CD14-positive monocyte (primary cell): ENCODE data around the gene ZNF292. TPM values are rescaled to one million over a fixed set of nuclear protein-coding genes. Genes with fewer than 3 reads are reported as not detected.

ENCODE experiments used
- DNase-seq, 3 donors: peaks; one replicate each; pipeline ENCODE4 v3.0.0-alpha.2; 2011 to 2022
- H2AFZ ChIP-seq: 2 replicates; pipeline ENCODE4 v1.6.0; 2012; ENCODE audit warnings: mild to moderate bottlenecking, low read depth, low read length, inconsistent platforms; ENCODE audit not compliant: insufficient read depth, poor library complexity, severe bottlenecking
- H3K27ac ChIP-seq, 2 donors: 1 replicate in 1 of 2; 2 replicates in 1 of 2; pipeline ENCODE4 v1.5.1; 2012 to 2013; ENCODE audit warnings: low read length in 2 of 2, control low read depth in 1 of 2, inconsistent platforms in 1 of 2, low read depth in 1 of 2, mild to moderate bottlenecking in 1 of 2
- H3K27me3 ChIP-seq, 2 donors: one replicate each; pipeline versions ENCODE4 v1.6.0 to v1.6.1; 2011 to 2013; ENCODE audit warnings: low read length in 2 of 2; ENCODE audit not compliant: control insufficient read depth in 2 of 2, insufficient read depth in 2 of 2
- H3K36me3 ChIP-seq, 2 donors: replicated peaks in 1 of 2; 1 replicate in 1 of 2; 2 replicates in 1 of 2; pipeline versions ENCODE4 v1.5.1 to v1.6.1; 2012 to 2013; ENCODE audit warnings: low read length in 2 of 2, control low read depth in 1 of 2, inconsistent platforms in 1 of 2, mild to moderate bottlenecking in 1 of 2; ENCODE audit not compliant: insufficient read depth in 2 of 2, control insufficient read depth in 1 of 2
- H3K4me1 ChIP-seq, 2 donors: 1 replicate in 1 of 2; 2 replicates in 1 of 2; pipeline versions ENCODE4 v1.5.1 to v1.6.1; 2012 to 2013; ENCODE audit warnings: low read length in 2 of 2, control low read depth in 1 of 2, inconsistent platforms in 1 of 2, mild to moderate bottlenecking in 1 of 2, moderate library complexity in 1 of 2; ENCODE audit not compliant: insufficient read depth in 2 of 2, control insufficient read depth in 1 of 2
- H3K4me2 ChIP-seq: replicated peaks from 2 replicates; pipeline ENCODE3; 2012; ENCODE audit warnings: low read length, moderate library complexity, mild to moderate bottlenecking; ENCODE audit not compliant: poor library complexity, severe bottlenecking; ENCODE audit errors: extremely low read depth
- H3K4me3 ChIP-seq, 3 experiments: fragments of 200-600 bp in 1 of 3; sonication (generic) in 1 of 3; replicated peaks in 1 of 3; 1 replicate in 2 of 3; 2 replicates in 1 of 3; pipeline ENCODE4 v1.5.1; 2011 to 2013; ENCODE audit warnings: low read length in 3 of 3, mild to moderate bottlenecking in 3 of 3, control low read depth in 2 of 3, low read depth in 2 of 3, inconsistent platforms in 1 of 3, moderate library complexity in 1 of 3
- H3K79me2 ChIP-seq: 2 replicates; pipeline ENCODE4 v1.6.0; 2012; ENCODE audit warnings: mild to moderate bottlenecking, control low read depth, inconsistent platforms, low read length, moderate library complexity; ENCODE audit not compliant: insufficient read depth
- H3K9ac ChIP-seq: 2 replicates; pipeline ENCODE4 v1.6.0; 2017; ENCODE audit warnings: low read length, mild to moderate bottlenecking; ENCODE audit not compliant: insufficient read depth, poor library complexity, severe bottlenecking
- H3K9me3 ChIP-seq, 2 donors: replicated peaks in 1 of 2; 1 replicate in 1 of 2; 2 replicates in 1 of 2; pipeline versions ENCODE4 v1.5.1 to v1.6.1; 2012 to 2013; ENCODE audit warnings: low read length in 2 of 2, control low read depth in 1 of 2; ENCODE audit not compliant: control insufficient read depth in 1 of 2, insufficient read depth in 1 of 2
- H4K20me1 ChIP-seq: 2 replicates; pipeline ENCODE4 v1.6.0; 2012; ENCODE audit warnings: mild to moderate bottlenecking, low read length, control low read depth, moderate library complexity; ENCODE audit not compliant: insufficient read depth
- H3K27ac Mint-ChIP-seq, 7 donors: one replicate each; pipeline ENCODE4 v1.8.0; 2020; ENCODE audit warnings: mild to moderate bottlenecking in 7 of 7, mixed read lengths in 7 of 7, moderate library complexity in 6 of 7, inconsistent platforms in 2 of 7
- H3K27me3 Mint-ChIP-seq, 3 donors: one replicate each; pipeline ENCODE4 v1.8.0; 2021 to 2022; ENCODE audit warnings: low read depth in 3 of 3, mild to moderate bottlenecking in 3 of 3, mixed read lengths in 3 of 3, moderate library complexity in 3 of 3, inconsistent platforms in 1 of 3
- H3K36me3 Mint-ChIP-seq, 2 donors: one replicate each; pipeline ENCODE4 v1.8.0; 2020; ENCODE audit warnings: mixed read lengths in 2 of 2, inconsistent platforms in 1 of 2, mild to moderate bottlenecking in 1 of 2
- H3K4me1 Mint-ChIP-seq: one replicate; pipeline ENCODE4 v1.8.0; 2020; ENCODE audit warnings: mild to moderate bottlenecking, mixed read lengths
- H3K4me3 Mint-ChIP-seq, 2 donors: one replicate each; pipeline ENCODE4 v1.8.0; 2020; ENCODE audit warnings: mild to moderate bottlenecking in 2 of 2, mixed read lengths in 2 of 2, moderate library complexity in 1 of 2
- H3K9me3 Mint-ChIP-seq, 7 donors: one replicate each; pipeline ENCODE4 v1.8.0; 2020 to 2022; ENCODE audit warnings: mixed read lengths in 7 of 7, mild to moderate bottlenecking in 6 of 7, moderate library complexity in 6 of 7, inconsistent platforms in 2 of 7
- intact Hi-C, 2 donors: fragments of 100-400 bp; cut with micrococcal nuclease; formaldehyde crosslinking; loops; one replicate each; pipeline versions ENCODE4 v1.15.0 to v1.15.1; 2023
- polyA plus RNA-seq, 3 donors: library from polyadenylated mRNA; depleted of rRNA in 1 of 3; unstranded in 2 of 3; stranded (reverse) in 1 of 3; fragments of 300-500 nt in 2 of 3; fragments of >200 nt in 1 of 3; fragmentation: Illumina TruSeq in 2 of 3; gene quantifications; 1 replicate in 2 of 3; 2 replicates in 1 of 3; pipeline ENCODE4 v1.2.3, GENCODE V29; 2012 to 2021
- TF ChIP-seq, protein P1 (sequence below): fragments of 200-600 bp; IDR thresholded peaks from one replicate; pipeline ENCODE4 v1.8.0; 2022; ENCODE audit warnings: antibody characterized with exemption, mild to moderate bottlenecking

ZNF292 gene
- polyA plus RNA-seq, 3 donors: 4.8 to 7.7 (median 7.6) TPM

GRCh38 chr6:87243812-87244211 is 88.4 kb downstream of the ZNF292 start:
- peaks cover 34 to 62% of the 10 kb centered on the region in 2 donors for H3K36me3 Mint-ChIP-seq
- Histone ChIP-seq H3K27me3 (no peaks in the 10 kb centered on the region), H2AFZ (no peak overlapping the region), H3K4me2 (no peak overlapping the region), H3K9me3 (no peaks in the 10 kb centered on the region), H3K4me1 (no peaks in the 10 kb centered on the region), H3K4me3 (no peak overlapping the region), H3K27ac (no peak overlapping the region), H4K20me1 (peaks cover under 1% of the 10 kb centered on the region), H3K36me3 (peaks cover 39 to 72% of the 10 kb centered on the region in 2 donors), H3K79me2 (no peaks in the 10 kb centered on the region), H3K9ac (no peak overlapping the region)
- H3K27me3 Mint-ChIP-seq: no peaks in the 10 kb centered on the region
- no peak overlapping the region for H3K4me3 Mint-ChIP-seq
- no peaks in the 10 kb centered on the region for H3K4me1 Mint-ChIP-seq
- intact Hi-C loops: no loop called here
- no peaks in the 10 kb centered on the region for H3K9me3 Mint-ChIP-seq
- DNase-seq: no peak
- H3K27ac Mint-ChIP-seq: no peak overlapping the region
- TF ChIP-seq, protein P1, sequence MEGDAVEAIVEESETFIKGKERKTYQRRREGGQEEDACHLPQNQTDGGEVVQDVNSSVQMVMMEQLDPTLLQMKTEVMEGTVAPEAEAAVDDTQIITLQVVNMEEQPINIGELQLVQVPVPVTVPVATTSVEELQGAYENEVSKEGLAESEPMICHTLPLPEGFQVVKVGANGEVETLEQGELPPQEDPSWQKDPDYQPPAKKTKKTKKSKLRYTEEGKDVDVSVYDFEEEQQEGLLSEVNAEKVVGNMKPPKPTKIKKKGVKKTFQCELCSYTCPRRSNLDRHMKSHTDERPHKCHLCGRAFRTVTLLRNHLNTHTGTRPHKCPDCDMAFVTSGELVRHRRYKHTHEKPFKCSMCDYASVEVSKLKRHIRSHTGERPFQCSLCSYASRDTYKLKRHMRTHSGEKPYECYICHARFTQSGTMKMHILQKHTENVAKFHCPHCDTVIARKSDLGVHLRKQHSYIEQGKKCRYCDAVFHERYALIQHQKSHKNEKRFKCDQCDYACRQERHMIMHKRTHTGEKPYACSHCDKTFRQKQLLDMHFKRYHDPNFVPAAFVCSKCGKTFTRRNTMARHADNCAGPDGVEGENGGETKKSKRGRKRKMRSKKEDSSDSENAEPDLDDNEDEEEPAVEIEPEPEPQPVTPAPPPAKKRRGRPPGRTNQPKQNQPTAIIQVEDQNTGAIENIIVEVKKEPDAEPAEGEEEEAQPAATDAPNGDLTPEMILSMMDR: no peak

GRCh38 chr6:87244380-87244779 is 89.0 kb downstream of the ZNF292 start:
- Mint-ChIP-seq H3K36me3 (peaks cover 39 to 66% of the 10 kb centered on the region in 2 donors), H3K4me1 (no peaks in the 10 kb centered on the region), H3K4me3 (no peak overlapping the region), H3K9me3 (no peaks in the 10 kb centered on the region), H3K27me3 (no peaks in the 10 kb centered on the region), H3K27ac (no peak overlapping the region)
- no peak for DNase-seq
- TF ChIP-seq, protein P1: no peak
- no peaks in the 10 kb centered on the region for H3K79me2 ChIP-seq
- H3K4me2 ChIP-seq: no peak overlapping the region
- H3K4me3 ChIP-seq: no peak overlapping the region
- H3K9me3 ChIP-seq: no peaks in the 10 kb centered on the region
- H3K36me3 ChIP-seq: peaks cover 39 to 77% of the 10 kb centered on the region in 2 donors
- no peak overlapping the region for H2AFZ ChIP-seq
- intact Hi-C loops: no loop called here
- peaks cover 5% of the 10 kb centered on the region for H4K20me1 ChIP-seq
- no peaks in the 10 kb centered on the region for H3K4me1 ChIP-seq
- H3K27ac ChIP-seq: no peak overlapping the region
- no peaks in the 10 kb centered on the region for H3K27me3 ChIP-seq
- no peak overlapping the region for H3K9ac ChIP-seq
